ENCODE measurements around the gene ARHGAP30. TPM values are rescaled to one million over a fixed set of nuclear protein-coding genes. Genes with fewer than 3 reads are reported as not detected.

The ARHGAP30 gene
- total and polyA plus RNA-seq, 9 donors: 1.6 to 9.3 (median 2.8) TPM

DNA sequence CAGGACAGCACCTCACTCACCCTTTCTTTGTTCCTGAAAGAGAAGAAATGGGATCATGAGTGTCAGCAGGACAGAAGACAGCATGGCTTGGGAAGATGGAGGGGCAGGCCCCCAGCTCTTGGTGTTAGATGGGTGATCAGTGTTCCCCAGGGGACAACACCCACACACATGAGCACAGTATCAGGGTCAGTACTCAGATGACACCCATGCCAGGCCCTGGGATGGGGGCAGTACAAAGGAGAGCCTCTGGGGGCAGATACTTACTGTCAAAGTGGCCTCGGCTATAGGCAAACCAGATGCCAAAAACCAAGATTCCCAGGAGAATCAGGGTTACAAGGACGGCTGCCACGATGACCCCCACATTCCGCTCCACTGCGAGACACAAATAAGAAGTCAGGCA, 70.3 kb downstream of the ARHGAP30 start:
- 85 to 92% (median 89%) methylated on average over 5 of the region's 5 CpGs for WGBS, 3 donors
- intact Hi-C loops (cut with DNase I): loop anchor here in 3 of 4 donors (5.0 to 10.0 kb wide), 3 partner anchors 43 to 275 kb away; partner anchors contain the start of gene KLHDC9 (in 2 of the 3)
- no peaks in the 10 kb centered on the region for H3K27me3 ChIP-seq
- no peak for TF ChIP-seq POLR2A (IDR thresholded peaks at IDR 0.05)
- TF ChIP-seq, protein P1, sequence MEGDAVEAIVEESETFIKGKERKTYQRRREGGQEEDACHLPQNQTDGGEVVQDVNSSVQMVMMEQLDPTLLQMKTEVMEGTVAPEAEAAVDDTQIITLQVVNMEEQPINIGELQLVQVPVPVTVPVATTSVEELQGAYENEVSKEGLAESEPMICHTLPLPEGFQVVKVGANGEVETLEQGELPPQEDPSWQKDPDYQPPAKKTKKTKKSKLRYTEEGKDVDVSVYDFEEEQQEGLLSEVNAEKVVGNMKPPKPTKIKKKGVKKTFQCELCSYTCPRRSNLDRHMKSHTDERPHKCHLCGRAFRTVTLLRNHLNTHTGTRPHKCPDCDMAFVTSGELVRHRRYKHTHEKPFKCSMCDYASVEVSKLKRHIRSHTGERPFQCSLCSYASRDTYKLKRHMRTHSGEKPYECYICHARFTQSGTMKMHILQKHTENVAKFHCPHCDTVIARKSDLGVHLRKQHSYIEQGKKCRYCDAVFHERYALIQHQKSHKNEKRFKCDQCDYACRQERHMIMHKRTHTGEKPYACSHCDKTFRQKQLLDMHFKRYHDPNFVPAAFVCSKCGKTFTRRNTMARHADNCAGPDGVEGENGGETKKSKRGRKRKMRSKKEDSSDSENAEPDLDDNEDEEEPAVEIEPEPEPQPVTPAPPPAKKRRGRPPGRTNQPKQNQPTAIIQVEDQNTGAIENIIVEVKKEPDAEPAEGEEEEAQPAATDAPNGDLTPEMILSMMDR (IDR thresholded peaks at IDR 0.05): no peak
- TF ChIP-seq EP300 (IDR thresholded peaks at IDR 0.05): no peak
- H3K36me3 ChIP-seq: no peaks in the 10 kb centered on the region
- no peaks in the 10 kb centered on the region for H3K9me3 ChIP-seq
- H3K4me3 ChIP-seq: no peak overlapping the region
- H3K27ac ChIP-seq: no peak overlapping the region
- no peak for DNase-seq
- no peaks in the 10 kb centered on the region for H3K4me1 ChIP-seq (ENCODE audit: insufficient read depth)

GRCh38 chr1:160997323-160998038, 72.2 kb downstream of the ARHGAP30 start:
- no peaks in the 10 kb centered on the region for H3K4me1 ChIP-seq (ENCODE audit: insufficient read depth)
- H3K27me3 ChIP-seq: no peaks in the 10 kb centered on the region
- no peaks in the 10 kb centered on the region for H3K36me3 ChIP-seq
- H3K4me3 ChIP-seq: no peak overlapping the region
- DNase-seq: peak; percentile 43 to 67 (median 63)
- WGBS, 3 donors: 47 to 69% (median 69%) methylated on average over 1 of the region's 1 CpG
- TF ChIP-seq POLR2A (IDR thresholded peaks at IDR 0.05): no peak
- TF ChIP-seq, protein P1 (IDR thresholded peaks at IDR 0.05): peak in 2 of 3 donors; percentile 9 to 15
- H3K9me3 ChIP-seq: no peaks in the 10 kb centered on the region
- intact Hi-C loops (cut with DNase I): loop anchor here in 3 of 4 donors (5.0 to 10.0 kb wide), 3 partner anchors 45 to 273 kb away; partner anchors contain the start of gene KLHDC9 (in 2 of the 3)
- peak overlapping the region in 1 of 2 donors; percentile 29 for H3K27ac ChIP-seq

Small RNA genes lying within 50 kb of the gene (small RNA-seq; reads per million reads assigned to genes)
- gene AL591806.2: not detected

Other genes with a start within 250 kb of the ARHGAP30 start
- gene CD244, start 207.0 kb downstream of the ARHGAP30 start, total RNA-seq: 1 to 10 TPM in 2 of 7 donors, under 1 TPM in 5; 0.45 to 3.1 (median 0.51) TPM
- gene CD244, start 207.0 kb downstream of the ARHGAP30 start, polyA plus RNA-seq: 1 to 10 TPM in 1 of 2 donors, under 1 TPM in 1; 0.75 to 2.8 TPM
- gene ITLN1, start 184.7 kb downstream of the ARHGAP30 start, total RNA-seq: 1,000 to 10,000 TPM in 1 of 7 donors, 10 to 100 TPM in 1, 1 to 10 TPM in 4, under 1 TPM in 1; 0.48 to 1,183 (median 2.0) TPM
- gene ITLN1, start 184.7 kb downstream of the ARHGAP30 start, polyA plus RNA-seq: 10 to 100 TPM in 1 of 2 donors, 1 to 10 TPM in 1; 4.5 to 44.1 TPM
- gene ITLN2, start 115.1 kb downstream of the ARHGAP30 start, total RNA-seq: 1 to 10 TPM in 6 of 7 donors, under 1 TPM in 1; 0.53 to 7.2 (median 2.1) TPM
- 1 to 10 TPM; 3.4 to 7.6 TPM for gene ITLN2, start 115.1 kb downstream of the ARHGAP30 start, polyA plus RNA-seq
- 10 to 100 TPM; 14.8 to 62.7 (median 34.9) TPM for gene F11R, start 48.7 kb downstream of the ARHGAP30 start, total RNA-seq
- 10 to 100 TPM; 26.1 to 68.5 TPM for gene F11R, start 48.7 kb downstream of the ARHGAP30 start, polyA plus RNA-seq
- gene TSTD1, start 30.9 kb downstream of the ARHGAP30 start, total RNA-seq: 100 to 1,000 TPM in 1 of 7 donors, 10 to 100 TPM in 6; 32.6 to 200 (median 50.3) TPM
- gene TSTD1, start 30.9 kb downstream of the ARHGAP30 start, polyA plus RNA-seq: 100 to 1,000 TPM in 1 of 2 donors, 10 to 100 TPM in 1; 13.6 to 107 TPM
- gene USF1, start 23.9 kb downstream of the ARHGAP30 start, total RNA-seq: 10 to 100 TPM; 28.1 to 49.6 (median 44.0) TPM
- gene USF1, start 23.9 kb downstream of the ARHGAP30 start, polyA plus RNA-seq: 10 to 100 TPM; 38.8 to 54.8 TPM
- gene NECTIN4, start 19.7 kb upstream of the ARHGAP30 start, total RNA-seq: 1 to 10 TPM in 1 of 7 donors, under 1 TPM in 4, not detected in 2; 0.15 to 4.4 (median 0.26) TPM
- gene NECTIN4, start 19.7 kb upstream of the ARHGAP30 start, polyA plus RNA-seq: under 1 TPM in 1 of 2 donors, not detected in 1; 0.07 TPM
- 10 to 100 TPM in 2 of 7 donors, 1 to 10 TPM in 5; 5.5 to 23.3 (median 7.5) TPM for gene KLHDC9, start 28.5 kb upstream of the ARHGAP30 start, total RNA-seq
- 1 to 10 TPM; 7.1 to 7.3 TPM for gene KLHDC9, start 28.5 kb upstream of the ARHGAP30 start, polyA plus RNA-seq
- 10 to 100 TPM; 18.1 to 54.0 (median 46.9) TPM for gene PFDN2, start 48.1 kb upstream of the ARHGAP30 start, total RNA-seq
- gene PFDN2, start 48.1 kb upstream of the ARHGAP30 start, polyA plus RNA-seq: 10 to 100 TPM; 66.6 to 94.4 TPM
- gene NIT1, start 48.2 kb upstream of the ARHGAP30 start, total RNA-seq: 10 to 100 TPM; 25.4 to 37.1 (median 33.7) TPM
- gene NIT1, start 48.2 kb upstream of the ARHGAP30 start, polyA plus RNA-seq: 10 to 100 TPM; 36.7 to 37.5 TPM
- 10 to 100 TPM; 19.0 to 40.2 (median 38.1) TPM for gene DEDD, start 62.8 kb upstream of the ARHGAP30 start, total RNA-seq
- gene DEDD, start 62.8 kb upstream of the ARHGAP30 start, polyA plus RNA-seq: 10 to 100 TPM; 35.2 to 53.9 TPM
- 100 to 1,000 TPM in 3 of 7 donors, 10 to 100 TPM in 4; 63.2 to 111 (median 96.1) TPM for gene UFC1, start 84.1 kb upstream of the ARHGAP30 start, total RNA-seq
- 100 to 1,000 TPM; 131 to 209 TPM for gene UFC1, start 84.1 kb upstream of the ARHGAP30 start, polyA plus RNA-seq
- 10 to 100 TPM; 16.7 to 41.9 (median 38.5) TPM for gene USP21, start 89.6 kb upstream of the ARHGAP30 start, total RNA-seq
- 10 to 100 TPM; 29.2 to 32.0 TPM for gene USP21, start 89.6 kb upstream of the ARHGAP30 start, polyA plus RNA-seq
- gene PPOX, start 96.5 kb upstream of the ARHGAP30 start, total RNA-seq: 10 to 100 TPM; 20.1 to 37.9 (median 24.2) TPM
- 10 to 100 TPM; 21.1 to 29.6 TPM for gene PPOX, start 96.5 kb upstream of the ARHGAP30 start, polyA plus RNA-seq
- gene B4GALT3, start 107.6 kb upstream of the ARHGAP30 start, total RNA-seq: 10 to 100 TPM; 23.1 to 40.6 (median 28.8) TPM
- 10 to 100 TPM; 24.2 to 44.0 TPM for gene B4GALT3, start 107.6 kb upstream of the ARHGAP30 start, polyA plus RNA-seq
- 100 to 1,000 TPM in 4 of 7 donors, 10 to 100 TPM in 3; 40.7 to 437 (median 103) TPM for gene ADAMTS4, start 129.2 kb upstream of the ARHGAP30 start, total RNA-seq
- gene ADAMTS4, start 129.2 kb upstream of the ARHGAP30 start, polyA plus RNA-seq: 10 to 100 TPM in 1 of 2 donors, under 1 TPM in 1; 0.90 to 19.4 TPM
- gene NDUFS2, start 132.5 kb upstream of the ARHGAP30 start, total RNA-seq: 100 to 1,000 TPM in 4 of 7 donors, 10 to 100 TPM in 3; 90.7 to 137 (median 105) TPM
- gene NDUFS2, start 132.5 kb upstream of the ARHGAP30 start, polyA plus RNA-seq: 100 to 1,000 TPM in 1 of 2 donors, 10 to 100 TPM in 1; 76.2 to 140 TPM
- 10 to 100 TPM in 4 of 7 donors, 1 to 10 TPM in 3; 7.1 to 38.0 (median 19.3) TPM for gene FCER1G, start 145.4 kb upstream of the ARHGAP30 start, total RNA-seq
- 100 to 1,000 TPM in 1 of 2 donors, 10 to 100 TPM in 1; 38.3 to 270 TPM for gene FCER1G, start 145.4 kb upstream of the ARHGAP30 start, polyA plus RNA-seq
- 1 to 10 TPM in 1 of 7 donors, under 1 TPM in 1, not detected in 5; 0.85 to 4.3 TPM for gene APOA2, start 153.7 kb upstream of the ARHGAP30 start, total RNA-seq
- not detected for gene APOA2, start 153.7 kb upstream of the ARHGAP30 start, polyA plus RNA-seq
- gene TOMM40L, start 156.2 kb upstream of the ARHGAP30 start, total RNA-seq: 10 to 100 TPM in 1 of 7 donors, 1 to 10 TPM in 6; 2.4 to 15.2 (median 7.5) TPM
- gene TOMM40L, start 156.2 kb upstream of the ARHGAP30 start, polyA plus RNA-seq: 10 to 100 TPM in 1 of 2 donors, 1 to 10 TPM in 1; 3.7 to 10.4 TPM
- gene NR1I3, start 168.3 kb upstream of the ARHGAP30 start, total RNA-seq: not detected
- gene NR1I3, start 168.3 kb upstream of the ARHGAP30 start, polyA plus RNA-seq: not detected
- 10 to 100 TPM in 1 of 7 donors, 1 to 10 TPM in 5, under 1 TPM in 1; 0.69 to 20.2 (median 1.7) TPM for gene PCP4L1, start 188.9 kb upstream of the ARHGAP30 start, total RNA-seq
- 1 to 10 TPM; 2.6 to 9.4 TPM for gene PCP4L1, start 188.9 kb upstream of the ARHGAP30 start, polyA plus RNA-seq
- gene MPZ, start 240.1 kb upstream of the ARHGAP30 start, total RNA-seq: 1 to 10 TPM; 1.4 to 3.8 (median 2.5) TPM
- gene MPZ, start 240.1 kb upstream of the ARHGAP30 start, polyA plus RNA-seq: 1 to 10 TPM; 2.3 to 9.3 TPM
- gene SDHC, start 244.5 kb upstream of the ARHGAP30 start, total RNA-seq: 100 to 1,000 TPM in 5 of 7 donors, 10 to 100 TPM in 2; 12.6 to 149 (median 126) TPM
- 100 to 1,000 TPM; 115 to 327 TPM for gene SDHC, start 244.5 kb upstream of the ARHGAP30 start, polyA plus RNA-seq

Data from ovary (tissue), 9 donors.